ENCODE data around the gene MYO1G.

MYO1G gene

DNA sequence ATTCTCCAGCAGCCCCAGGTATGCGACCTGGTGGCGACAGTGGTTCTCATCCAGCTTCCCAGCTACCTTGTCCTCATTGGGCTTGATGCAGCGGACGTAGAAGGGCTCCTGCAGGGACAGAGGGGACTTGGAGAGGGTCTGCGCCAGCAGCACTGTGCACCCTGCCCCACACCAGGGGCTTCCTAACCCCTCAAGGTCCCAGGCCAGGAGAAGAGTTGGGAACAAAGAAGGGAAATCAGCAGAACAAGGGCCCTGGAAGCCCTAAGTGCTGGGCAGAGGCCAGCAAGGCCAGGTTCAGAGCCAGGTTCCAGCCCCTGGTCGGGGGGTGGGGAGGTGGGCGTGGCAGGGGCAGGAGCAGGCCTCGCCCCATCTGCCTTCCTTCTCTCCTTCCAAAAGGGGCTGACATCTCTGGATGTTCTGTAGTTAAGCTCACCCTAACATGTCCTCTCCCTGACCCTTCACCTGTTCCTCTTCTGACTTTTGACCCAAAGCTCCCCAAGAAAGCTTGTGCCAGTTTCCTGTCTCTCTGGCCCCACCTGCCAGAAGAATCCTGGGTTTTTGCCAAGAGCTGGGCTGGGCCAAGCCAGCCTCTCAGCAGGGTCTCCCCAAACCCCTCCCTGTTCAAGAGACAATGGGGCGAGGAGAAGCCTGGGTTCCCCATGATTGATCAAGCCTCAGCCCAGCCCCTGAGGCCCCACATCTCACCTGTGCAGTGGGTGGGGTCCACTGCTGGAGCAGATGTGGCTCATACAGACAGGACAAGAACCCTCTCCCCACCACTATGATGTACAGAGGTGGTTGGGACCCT, 11.9 kb downstream of the MYO1G start:
- DNase-seq (ENCODE audit: low read depth) = no peak

DNA sequence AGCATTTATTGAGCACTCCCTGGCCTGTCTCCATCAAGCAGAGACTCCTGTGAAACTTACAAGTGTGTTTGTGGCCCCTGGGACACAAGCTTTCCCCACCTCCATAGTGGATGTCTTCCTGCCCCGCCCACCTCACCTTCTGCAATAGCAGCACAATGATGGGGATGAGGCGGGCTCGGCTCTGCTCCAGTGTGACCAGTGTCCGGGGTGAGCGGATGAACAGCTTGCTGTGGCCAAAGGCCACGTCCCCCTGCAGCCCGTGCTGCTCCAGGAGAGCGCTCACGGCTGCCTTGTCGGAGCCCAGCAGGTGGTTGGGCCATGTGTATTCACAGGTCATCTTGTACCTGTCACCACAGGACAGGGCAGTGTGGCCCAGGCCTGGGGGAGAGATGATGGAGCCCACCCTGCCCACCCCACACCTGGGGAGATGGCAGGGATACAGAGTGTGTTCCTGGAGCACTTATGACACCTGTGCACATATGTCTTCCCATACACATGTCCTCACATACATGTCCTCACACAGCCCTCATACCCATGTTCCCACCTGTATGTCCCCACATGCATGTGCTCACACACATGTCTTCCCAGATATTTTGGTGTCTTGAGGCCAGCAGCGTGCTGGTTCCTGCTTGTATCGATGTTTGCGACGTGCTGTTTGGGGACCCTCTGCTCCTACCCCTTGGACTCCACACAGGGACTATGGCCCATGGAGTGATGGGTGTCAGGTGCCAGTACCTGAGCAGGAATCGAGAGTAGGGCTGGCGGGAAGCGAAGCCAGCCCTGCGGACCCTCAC, 12.7 kb downstream of the MYO1G start:
- DNase-seq (ENCODE audit: low read depth) = no peak

DNA sequence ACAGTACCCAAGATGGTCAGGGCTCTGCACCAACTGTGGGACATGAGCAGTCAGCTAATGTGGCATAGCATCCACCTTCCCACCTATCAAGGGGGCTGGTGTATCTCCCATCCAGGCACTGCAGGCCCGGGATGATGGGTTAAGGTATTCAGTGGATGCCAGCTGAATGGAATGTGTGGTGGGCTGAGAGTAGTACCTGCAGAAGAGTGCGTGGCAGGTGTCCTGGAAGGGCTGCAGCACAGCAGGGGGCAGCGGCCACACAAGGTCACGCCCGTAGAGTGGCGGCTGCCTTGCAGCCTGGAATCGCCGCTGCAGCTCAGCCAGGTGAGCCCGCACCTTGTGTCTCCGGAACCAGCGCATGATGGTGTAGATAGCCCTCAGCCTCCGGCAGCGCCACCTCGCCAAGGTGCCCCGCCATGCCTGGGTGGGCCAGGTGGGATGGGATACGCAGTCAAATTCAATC, 13.3 kb downstream of the MYO1G start:
- no peak for DNase-seq (ENCODE audit: low read depth)

GRCh38 chr7:44964831-44965440, 13.9 kb downstream of the MYO1G start:
- no peak for DNase-seq (ENCODE audit: low read depth)

GRCh38 chr7:44964384-44964830, 14.4 kb downstream of the MYO1G start:
- no peak for DNase-seq (ENCODE audit: low read depth)

- no peak for DNase-seq (ENCODE audit: low read depth)
Observed at GRCh38 chr7:44963364-44964290, 15.2 kb downstream of the MYO1G start.

- no peak for DNase-seq (ENCODE audit: low read depth)
Observed at GRCh38 chr7:44962483-44963251, 16.1 kb downstream of the MYO1G start.

DNA sequence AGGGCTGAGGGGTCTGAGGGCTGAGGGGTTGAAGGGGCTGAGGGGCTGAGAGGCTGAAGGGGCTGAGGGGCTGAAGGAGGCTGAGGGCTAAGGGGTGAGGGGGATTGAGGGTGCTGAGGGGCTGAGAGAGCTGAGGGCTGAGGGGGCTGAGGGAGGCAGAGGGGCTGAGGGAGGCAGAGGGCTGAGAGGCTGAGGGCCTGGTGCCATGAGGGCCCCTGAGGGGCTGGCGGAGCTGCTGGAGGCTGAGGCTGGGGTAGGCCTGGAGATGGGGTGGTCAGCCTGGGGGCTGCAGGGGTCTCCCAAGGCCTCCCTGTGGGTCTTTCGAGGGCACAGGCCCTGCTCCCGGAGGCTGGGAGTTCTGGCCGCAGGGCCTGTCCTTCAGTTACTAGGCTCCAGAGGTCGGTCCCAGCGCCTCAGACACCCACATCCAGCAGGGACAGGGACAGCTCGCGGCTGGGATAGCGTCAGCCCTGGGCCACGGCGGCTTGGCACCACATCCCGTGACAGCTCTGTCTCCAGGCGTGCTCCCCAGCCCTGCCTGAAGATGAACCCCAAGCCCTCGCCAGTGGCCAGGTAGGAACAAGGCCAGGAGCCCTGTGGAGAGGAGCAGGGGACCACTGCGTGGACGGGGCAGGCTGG, 16.9 kb downstream of the MYO1G start:
- DNase-seq (ENCODE audit: low read depth) = no peak

DNA sequence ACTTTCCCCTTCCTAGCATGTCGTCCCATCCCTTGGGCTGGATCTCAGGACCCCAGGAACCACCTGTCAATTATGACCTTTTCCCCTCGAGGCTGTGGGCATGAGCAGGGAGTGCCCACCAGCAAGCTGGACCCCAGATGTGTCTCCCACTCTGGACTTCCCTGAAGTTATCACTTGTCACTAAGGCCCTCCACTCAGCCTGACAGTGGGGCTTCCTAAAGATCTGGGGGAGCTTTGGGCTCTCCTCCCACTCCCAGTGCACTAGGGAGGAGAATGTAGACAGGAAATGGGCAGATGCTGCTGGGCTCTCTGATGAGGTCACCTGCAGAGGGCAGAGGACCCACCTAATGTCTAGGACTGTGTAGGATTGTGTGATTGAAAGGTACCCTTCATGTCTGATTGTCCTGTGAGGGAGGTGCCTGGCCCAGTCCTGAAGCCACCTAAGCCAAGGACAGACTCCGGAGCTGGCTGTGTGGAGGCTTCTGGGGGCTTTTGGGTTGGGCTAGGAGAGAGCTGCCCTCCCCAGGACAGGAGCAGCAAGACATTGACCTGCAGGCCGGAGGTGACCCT, 18.7 kb downstream of the MYO1G start:
- no peak for DNase-seq (ENCODE audit: low read depth)

DNA sequence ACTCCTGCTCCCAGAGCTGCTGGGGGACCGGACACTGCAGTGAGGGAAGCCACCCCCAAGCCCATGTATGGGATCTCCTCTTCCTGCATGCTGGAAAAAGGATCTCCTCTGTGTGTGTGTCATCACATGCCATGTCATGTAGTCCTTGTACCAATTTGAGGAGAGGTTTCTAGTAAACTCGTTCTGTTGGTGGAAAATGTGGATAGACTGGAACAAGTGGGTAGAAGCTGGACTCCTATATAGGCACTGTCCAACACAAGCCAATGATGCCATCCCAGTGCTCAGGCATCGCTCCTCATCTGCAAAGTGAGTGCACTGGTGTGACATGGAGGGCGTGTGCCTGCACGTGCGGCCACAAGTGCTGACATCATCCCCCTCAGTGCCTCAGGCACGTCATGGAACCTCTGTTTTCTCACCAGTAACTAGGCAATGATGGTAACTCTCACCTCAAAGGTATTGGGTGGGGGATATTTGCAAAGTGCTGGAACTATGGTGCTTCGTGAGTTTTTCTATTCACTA, 19.3 kb downstream of the MYO1G start:
- no peak for DNase-seq (ENCODE audit: low read depth)

DNA sequence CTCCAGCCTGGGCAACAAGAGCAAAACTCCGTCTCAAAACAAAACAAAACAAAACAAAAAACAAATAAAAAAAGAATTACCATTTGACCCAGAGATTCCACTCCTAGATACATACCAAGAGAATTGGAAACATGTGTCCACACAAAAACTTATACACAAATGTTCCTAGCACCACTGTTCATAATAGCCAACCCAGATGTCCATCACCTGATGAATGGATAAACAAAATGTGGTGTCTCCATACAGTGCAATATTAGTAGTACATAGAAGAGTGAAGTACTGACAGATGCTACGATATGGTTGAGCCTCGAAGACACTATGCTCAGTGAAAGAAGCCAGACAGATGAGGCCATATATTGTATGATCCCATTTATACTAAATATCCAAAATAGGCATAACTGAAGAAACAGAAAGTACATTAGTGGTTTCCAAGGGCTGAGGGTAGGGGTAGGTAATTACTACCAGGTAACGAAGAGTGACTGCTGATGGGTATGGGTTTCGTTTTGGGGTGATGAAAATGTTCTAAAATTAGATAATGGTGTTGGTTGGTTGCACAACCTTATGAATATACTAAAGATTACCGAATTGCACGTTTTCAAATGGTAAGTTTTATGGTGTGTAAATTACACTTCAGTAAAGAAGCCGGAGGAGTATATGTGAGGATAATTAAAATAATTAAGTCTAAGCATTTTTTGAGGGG, 20.0 kb downstream of the MYO1G start:
- DNase-seq (ENCODE audit: low read depth) = no peak

DNA sequence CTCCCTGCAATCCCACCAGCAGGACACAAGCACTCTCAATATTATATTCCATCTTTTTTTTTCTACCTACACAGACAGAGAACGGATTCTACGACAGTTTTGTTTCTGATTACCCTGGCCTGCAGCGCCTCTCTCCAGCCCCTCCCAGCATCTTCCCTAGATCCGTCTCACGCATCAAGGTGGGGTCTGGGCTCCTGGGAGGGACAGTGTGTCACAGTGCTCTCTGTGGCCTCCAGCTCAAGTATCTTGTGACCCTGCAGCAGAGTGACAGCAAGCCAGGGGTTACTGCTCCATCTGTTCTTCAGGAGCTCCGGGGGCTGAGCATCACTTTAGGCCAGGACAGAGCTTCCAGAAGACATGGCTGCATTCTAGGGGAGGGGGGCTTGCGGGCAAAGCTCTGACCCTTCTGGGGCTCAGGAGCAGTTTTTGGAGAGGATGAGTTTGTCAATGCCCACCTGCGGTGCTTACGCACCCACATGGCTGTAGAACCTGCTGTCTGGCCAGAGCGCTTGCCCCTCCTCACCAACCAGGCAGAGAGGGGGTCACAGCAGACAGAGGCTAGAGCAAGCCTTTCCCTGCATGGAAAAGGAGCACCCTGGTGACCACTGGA, 22.6 kb downstream of the MYO1G start:
- DNase-seq (ENCODE audit: low read depth) = no peak

- DNase-seq (ENCODE audit: low read depth) = no peak
Observed at GRCh38 chr7:44955733-44956132, 23.1 kb downstream of the MYO1G start.

GRCh38 chr7:44953156-44953555, 25.7 kb downstream of the MYO1G start:
- DNase-seq (ENCODE audit: low read depth) = no peak

- no peak for DNase-seq (ENCODE audit: low read depth)
Observed at GRCh38 chr7:44949303-44949702, 29.5 kb downstream of the MYO1G start.

DNA sequence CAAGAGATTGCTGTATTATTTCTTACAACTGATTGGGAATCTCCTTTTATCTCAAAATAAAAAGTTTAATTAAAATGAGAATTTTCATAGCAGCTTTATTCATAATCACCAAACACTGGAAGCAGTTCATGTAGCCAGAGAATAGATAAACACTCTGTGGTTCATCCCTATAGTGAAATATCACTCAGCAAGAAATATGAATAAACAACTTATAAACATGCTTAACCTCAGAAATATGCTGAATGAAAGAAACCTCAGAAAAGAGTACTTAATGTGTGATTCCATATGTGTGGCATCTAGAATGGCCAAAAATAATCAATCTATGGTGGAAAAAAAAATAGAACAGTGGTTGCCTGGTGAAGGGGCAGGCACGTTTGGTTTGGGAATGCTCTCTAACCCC, 33.3 kb downstream of the MYO1G start:
- DNase-seq (ENCODE audit: low read depth) = no peak

- DNase-seq (ENCODE audit: low read depth) = no peak
Observed at GRCh38 chr7:44944821-44945220, 34.0 kb downstream of the MYO1G start.

- DNase-seq (ENCODE audit: low read depth) = no peak
Observed at GRCh38 chr7:44943631-44944030, 35.2 kb downstream of the MYO1G start.

DNA sequence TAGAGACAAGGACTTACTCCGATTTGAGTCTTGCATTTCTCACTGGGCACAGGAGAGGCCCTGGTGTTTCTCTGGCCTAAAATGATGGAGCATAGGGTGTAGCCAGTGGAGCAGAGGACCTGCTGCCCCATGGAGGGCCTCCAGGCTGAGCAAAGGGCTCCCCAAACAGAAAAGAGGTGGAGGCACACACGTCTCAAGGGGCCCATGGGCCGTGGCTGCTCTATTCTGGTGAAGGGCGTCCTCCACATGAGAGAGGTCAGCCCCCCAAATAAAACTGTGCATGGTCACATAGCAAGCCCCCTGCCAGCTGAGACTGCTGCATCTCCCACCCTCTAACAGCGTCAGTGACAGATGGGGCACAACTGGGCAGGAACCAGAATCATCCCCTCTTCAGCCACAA, 41.4 kb downstream of the MYO1G start:
- no peak for DNase-seq (ENCODE audit: low read depth)

Data from amniotic epithelial cell (primary cell).